ENCODE data around the gene HSPB6.

HSPB6 gene

GRCh38 chr19:35746531-35746930 is 10.3 kb downstream of the HSPB6 start:
- DNase-seq: no peak

GRCh38 chr19:35746087-35746462 is 10.8 kb downstream of the HSPB6 start:
- no peak for DNase-seq

GRCh38 chr19:35745328-35746086 is 11.3 kb downstream of the HSPB6 start, which contains the start of the genes PSENEN and U2AF1L4:
Gene PSENEN, plus strand, starts transcription at chr19:35745651. Its CDS starts 280 bp downstream, at chr19:35745931.
Gene U2AF1L4, minus strand, starts transcription at chr19:35745418. Its CDS starts 27 bp downstream, at chr19:35745391.
- DNase-seq: peak; percentile 74 to 99 (median 95)

GRCh38 chr19:35744430-35745327 is 12.2 kb downstream of the HSPB6 start:
- peak; percentile 67 to 97 (median 91) for DNase-seq

- DNase-seq: no peak
Observed at GRCh38 chr19:35743640-35744429, 13.0 kb downstream of the HSPB6 start.

GRCh38 chr19:35742121-35742724 is 14.6 kb downstream of the HSPB6 start, which contains the start of gene IGFLR1:
Gene IGFLR1, minus strand, starts transcription at chr19:35742452. Its CDS starts 1,272 bp downstream, at chr19:35741180.
- DNase-seq: peak in 13 of 51 donors; percentile 6 to 33 (median 17)

- no peak for DNase-seq
Observed at GRCh38 chr19:35741203-35741515, 15.7 kb downstream of the HSPB6 start.

GRCh38 chr19:35740423-35741202 is 16.2 kb downstream of the HSPB6 start:
- DNase-seq: peak; percentile 52 to 99 (median 96)

- no peak for DNase-seq
Observed at GRCh38 chr19:35740108-35740422, 16.8 kb downstream of the HSPB6 start.

- DNase-seq: no peak
Observed at GRCh38 chr19:35739275-35740107, 17.3 kb downstream of the HSPB6 start.

- no peak for DNase-seq
Observed at GRCh38 chr19:35738887-35739229, 18.0 kb downstream of the HSPB6 start.

GRCh38 chr19:35738021-35738886 is 18.6 kb downstream of the HSPB6 start:
- no peak for DNase-seq

- no peak for DNase-seq
Observed at GRCh38 chr19:35736913-35737886, 19.6 kb downstream of the HSPB6 start.

GRCh38 chr19:35734889-35735288 is 21.9 kb downstream of the HSPB6 start:
- DNase-seq: no peak

- DNase-seq: no peak
Observed at GRCh38 chr19:35734273-35734672, 22.6 kb downstream of the HSPB6 start.

GRCh38 chr19:35733180-35734125 is 23.4 kb downstream of the HSPB6 start:
- DNase-seq: no peak

Data from hypothalamus (tissue), 51 donors.